Endodermal cell (in vitro differentiated cells): ENCODE results near the gene LRRC49. TPM values are rescaled to one million over a fixed set of nuclear protein-coding genes. Genes with fewer than 3 reads are reported as not detected.
"Not testable (repeated sequence)": the region's sequence is repeated elsewhere in the genome, so short reads cannot be mapped to it uniquely, and the experiment has no call there.

ENCODE experiments used
- DNase-seq: peaks from one replicate; pipeline ENCODE4 v3.0.0-alpha.2; 2017
- H3K27ac ChIP-seq: 2 replicates; pipeline ENCODE4 v1.5.1; 2013; ENCODE audit warnings: mild to moderate bottlenecking, low read depth, low read length, moderate library complexity
- H3K27me3 ChIP-seq: 2 replicates; pipeline ENCODE4 v1.6.1; 2013; ENCODE audit warnings: mild to moderate bottlenecking, low read length, moderate library complexity; ENCODE audit not compliant: insufficient read depth, control insufficient read depth, poor library complexity, severe bottlenecking
- H3K36me3 ChIP-seq: 2 replicates; pipeline ENCODE4 v1.7.0; 2013; ENCODE audit warnings: mild to moderate bottlenecking, low read length, moderate library complexity; ENCODE audit not compliant: control insufficient read depth, insufficient read depth
- H3K4me1 ChIP-seq: one replicate; pipeline ENCODE4 v1.7.0; 2013; ENCODE audit warnings: low read length; ENCODE audit not compliant: control insufficient read depth, insufficient read depth
- H3K4me3 ChIP-seq: 2 replicates; pipeline ENCODE4 v1.5.1; 2013; ENCODE audit warnings: mild to moderate bottlenecking, low read length, moderate library complexity
- H3K9ac ChIP-seq: 2 replicates; pipeline ENCODE4 v1.6.1; 2013; ENCODE audit warnings: mild to moderate bottlenecking, low read length, moderate library complexity; ENCODE audit not compliant: poor library complexity, severe bottlenecking; ENCODE audit errors: extremely low read depth
- H3K9me3 ChIP-seq: 2 replicates; pipeline ENCODE4 v1.6.1; 2013; ENCODE audit warnings: mild to moderate bottlenecking, low read length, moderate library complexity; ENCODE audit not compliant: control insufficient read depth
- H3K27ac Mint-ChIP-seq: 2 replicates; pipeline ENCODE4 v1.8.0; 2020; ENCODE audit warnings: mixed read lengths
- H3K27me3 Mint-ChIP-seq: 2 replicates; pipeline ENCODE4 v1.8.0; 2021; ENCODE audit warnings: mild to moderate bottlenecking, mixed read lengths; ENCODE audit not compliant: insufficient read depth
- H3K36me3 Mint-ChIP-seq: 2 replicates; pipeline ENCODE4 v1.8.0; 2020; ENCODE audit warnings: low read depth, mixed read lengths
- H3K4me1 Mint-ChIP-seq: 2 replicates; pipeline ENCODE4 v1.8.0; 2020; ENCODE audit warnings: mixed read lengths
- H3K4me3 Mint-ChIP-seq: 2 replicates; pipeline ENCODE4 v1.8.0; 2020; ENCODE audit warnings: mild to moderate bottlenecking, moderate library complexity, mixed read lengths
- H3K9me3 Mint-ChIP-seq: 2 replicates; pipeline ENCODE4 v1.8.0; 2020; ENCODE audit warnings: mild to moderate bottlenecking, mixed read lengths
- CTCF ChIP-seq: fragments of 200-600 bp; sonication (generic); conservative IDR thresholded peaks from 2 replicates; pipeline ENCODE4 v1.5.0; 2021; ENCODE audit warnings: antibody characterized with exemption, mild to moderate bottlenecking
- WGBS, 2 experiments: methylation state at CpG; one replicate each; pipeline versions ENCODE4 v1.1.5 to v1.1.7; 2013; ENCODE audit warnings: missing lambda C conversion rate in 2 of 2, mixed read lengths in 1 of 2; ENCODE audit not compliant: insufficient coverage in 1 of 2, insufficient read length in 1 of 2; 5-methylcytosine and 5-hydroxymethylcytosine counted together
- total RNA-seq, 2 donors: library from RNA; stranded (reverse); fragmentation: NEBNext Ultra II Directional in 1 of 2; extraction: Animal tissue kit (Norgen Biotek cat#: 25700) in 1 of 2; gene quantifications; 2 replicates in 1 of 2; 3 replicates in 1 of 2; pipeline ENCODE4 v1.2.1, GENCODE V29; 2021

Gene LRRC49
- total RNA-seq, 2 donors from 2014 or later: 6.6 to 10.7 TPM

DNA sequence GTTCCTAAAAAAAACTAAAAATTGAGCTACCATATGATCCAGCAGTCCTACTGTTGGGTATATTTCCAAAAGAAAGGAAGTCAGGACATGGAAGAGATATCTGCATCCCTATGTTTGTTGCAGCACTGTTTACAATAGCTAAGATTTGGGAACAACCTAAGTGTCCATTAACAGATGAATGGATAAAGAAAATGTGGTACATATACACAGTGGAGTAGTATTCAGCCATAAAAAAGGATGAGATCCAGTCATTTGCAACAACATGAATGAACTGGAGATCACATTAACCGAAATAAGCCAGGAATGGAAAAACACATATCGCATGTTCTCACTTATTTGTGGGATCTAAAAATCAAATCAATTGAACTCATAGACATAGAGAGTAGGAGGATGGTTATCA is 29.5 kb downstream of the LRRC49 start:
- Mint-ChIP-seq H3K36me3 (no peaks in the 10 kb centered on the region), H3K4me3 (no peak overlapping the region), H3K27me3 (no peaks in the 10 kb centered on the region), H3K9me3 (peaks cover 4% of the 10 kb centered on the region), H3K27ac (no peak overlapping the region), H3K4me1 (no peaks in the 10 kb centered on the region)
- no peaks in the 10 kb centered on the region for H3K4me1 ChIP-seq
- no peak overlapping the region for H3K27ac ChIP-seq
- no peak overlapping the region for H3K9ac ChIP-seq
- H3K27me3 ChIP-seq: no peaks in the 10 kb centered on the region
- DNase-seq: no peak
- TF ChIP-seq CTCF: no peak
- 86 to 97% methylated on average over 2 of the region's 2 CpGs for WGBS, 2 experiments
- no peaks in the 10 kb centered on the region for H3K36me3 ChIP-seq
- H3K4me3 ChIP-seq: no peak overlapping the region
- no peaks in the 10 kb centered on the region for H3K9me3 ChIP-seq

GRCh38 chr15:70923311-70924080 is 30.9 kb downstream of the LRRC49 start:
- Histone ChIP-seq H3K27me3 (no peaks in the 10 kb centered on the region), H3K4me3 (no peak overlapping the region), H3K9ac (no peak overlapping the region), H3K4me1 (no peaks in the 10 kb centered on the region), H3K36me3 (no peaks in the 10 kb centered on the region), H3K27ac (no peak overlapping the region), H3K9me3 (no peaks in the 10 kb centered on the region)
- Mint-ChIP-seq H3K27me3 (no peaks in the 10 kb centered on the region), H3K9me3 (peaks cover 4% of the 10 kb centered on the region), H3K36me3 (no peaks in the 10 kb centered on the region), H3K4me1 (no peaks in the 10 kb centered on the region), H3K27ac (no peak overlapping the region), H3K4me3 (no peak overlapping the region)
- WGBS, 2 experiments: 82 to 100% methylated on average over 1 to 2 of the region's 2 CpGs
- no peak for DNase-seq
- no peak for TF ChIP-seq CTCF

DNA sequence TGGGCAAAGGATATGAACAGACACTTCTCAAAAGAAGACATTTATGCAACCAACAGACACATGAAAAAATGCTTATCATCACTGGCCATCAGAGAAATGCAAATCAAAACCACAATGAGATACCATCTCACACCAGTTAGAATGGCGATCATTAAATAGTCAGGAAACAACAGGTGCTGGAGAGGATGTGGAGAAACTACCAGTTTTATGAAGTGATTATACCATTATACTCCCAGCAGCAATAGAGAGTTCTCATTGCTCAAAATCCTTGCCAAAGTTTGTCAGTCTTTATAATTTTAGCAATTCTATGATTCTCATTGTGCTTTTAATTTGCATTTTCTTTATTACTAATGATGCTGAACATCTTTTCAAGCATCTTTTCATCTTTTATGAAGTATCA is 34.3 kb downstream of the LRRC49 start:
- H3K4me1 Mint-ChIP-seq, H3K36me3 Mint-ChIP-seq, DNase-seq, H3K27ac ChIP-seq, H3K4me1 ChIP-seq, H3K36me3 ChIP-seq, H3K9ac ChIP-seq, H3K27me3 Mint-ChIP-seq, H3K27ac Mint-ChIP-seq, H3K4me3 Mint-ChIP-seq, H3K9me3 Mint-ChIP-seq, H3K9me3 ChIP-seq, H3K4me3 ChIP-seq, H3K27me3 ChIP-seq: not testable (repeated sequence)
- no CpG with 5 or more reads among the region's 1 CpG for WGBS, 2 experiments

GRCh38 chr15:70931821-70932220 is 39.2 kb downstream of the LRRC49 start:
- H3K36me3 Mint-ChIP-seq: no peaks in the 10 kb centered on the region
- H3K36me3 ChIP-seq: no peaks in the 10 kb centered on the region
- no peak overlapping the region for H3K9ac ChIP-seq
- no peak overlapping the region for H3K27ac ChIP-seq
- no peak for DNase-seq
- H3K4me1 Mint-ChIP-seq: no peaks in the 10 kb centered on the region
- no peaks in the 10 kb centered on the region for H3K27me3 Mint-ChIP-seq
- no peak overlapping the region for H3K4me3 Mint-ChIP-seq
- H3K27me3 ChIP-seq: no peaks in the 10 kb centered on the region
- H3K9me3 Mint-ChIP-seq: no peaks in the 10 kb centered on the region
- no peak for TF ChIP-seq CTCF
- no peaks in the 10 kb centered on the region for H3K9me3 ChIP-seq
- no peak overlapping the region for H3K4me3 ChIP-seq
- H3K4me1 ChIP-seq: no peaks in the 10 kb centered on the region
- no peak overlapping the region for H3K27ac Mint-ChIP-seq
